GM18505 (cell line): ENCODE measurements around the gene OCA2.
"Not testable (repeated sequence)": the region's sequence is repeated elsewhere in the genome, so short reads cannot be mapped to it uniquely, and the experiment has no call there.

Experiments used
- ATAC-seq: cut with Tn5 transposase; IDR thresholded peaks from one replicate; pipeline ENCODE4 v1.9.1; 2021; ENCODE audit not compliant: unreplicated experiment
- POLR2A ChIP-seq: IDR thresholded peaks from 4 replicates; pipeline ENCODE4 v1.6.1; 2011; ENCODE audit warnings: borderline replicate concordance; ENCODE audit not compliant: insufficient read depth, insufficient read length; ENCODE audit errors: extremely low read depth

Gene OCA2

GRCh38 chr15:27757052-27757451, 342.1 kb downstream of the OCA2 start:
- ATAC-seq = no peak
- no peak for TF ChIP-seq POLR2A

GRCh38 chr15:27752691-27753090, 346.4 kb downstream of the OCA2 start:
- ATAC-seq = no peak
- TF ChIP-seq POLR2A = no peak

GRCh38 chr15:27747997-27748396, 351.1 kb downstream of the OCA2 start:
- no peak for TF ChIP-seq POLR2A
- ATAC-seq = no peak

- TF ChIP-seq POLR2A = no peak
- no peak for ATAC-seq
These were observed 352.6 kb downstream of the OCA2 start for GRCh38 chr15:27746401-27746955.

- ATAC-seq = no peak
These were observed 354.5 kb downstream of the OCA2 start for GRCh38 chr15:27744641-27745040.

GRCh38 chr15:27743638-27744037, 355.5 kb downstream of the OCA2 start:
- no peak for ATAC-seq
- TF ChIP-seq POLR2A = no peak

More at GRCh38 chr15:27744641-27745040, 354.5 kb downstream of the OCA2 start:
- no peak for TF ChIP-seq POLR2A

GRCh38 chr15:27742751-27743477, 356.2 kb downstream of the OCA2 start:
- no peak for TF ChIP-seq POLR2A
- no peak for ATAC-seq

GRCh38 chr15:27741226-27741860, 357.8 kb downstream of the OCA2 start:
- no peak for TF ChIP-seq POLR2A
- no peak for ATAC-seq

GRCh38 chr15:27734785-27735495, 364.2 kb downstream of the OCA2 start:
- no peak for ATAC-seq
- TF ChIP-seq POLR2A = no peak

- ATAC-seq = no peak
These were observed 367.3 kb downstream of the OCA2 start for GRCh38 chr15:27731776-27732175.

GRCh38 chr15:27730868-27731267, 368.2 kb downstream of the OCA2 start:
- no peak for TF ChIP-seq POLR2A
- ATAC-seq = no peak

More at GRCh38 chr15:27731776-27732175, 367.3 kb downstream of the OCA2 start:
- TF ChIP-seq POLR2A = no peak

GRCh38 chr15:27725731-27726130, 373.4 kb downstream of the OCA2 start:
- ATAC-seq = no peak
- TF ChIP-seq POLR2A = no peak

GRCh38 chr15:27723821-27724220, 375.3 kb downstream of the OCA2 start:
- TF ChIP-seq POLR2A = no peak
- ATAC-seq = no peak

GRCh38 chr15:27722102-27722501, 377.0 kb downstream of the OCA2 start:
- TF ChIP-seq POLR2A = no peak
- no peak for ATAC-seq

- TF ChIP-seq POLR2A = no peak
- no peak for ATAC-seq
These were observed 384.4 kb downstream of the OCA2 start for GRCh38 chr15:27714675-27715074.

- not testable (repeated sequence) for ATAC-seq
These were observed 385.3 kb downstream of the OCA2 start for GRCh38 chr15:27713850-27714249.
